HUES64 (cell line): Measurements from ENCODE around the gene PIK3C3.

Experiments used
- H3K27ac ChIP-seq: 2 replicates; pipeline ENCODE4 v1.7.0; 2013; ENCODE audit warnings: low read depth, low read length, inconsistent platforms
- H3K27me3 ChIP-seq: 2 replicates; pipeline ENCODE4 v1.6.1; 2013; ENCODE audit warnings: mild to moderate bottlenecking, low read length; ENCODE audit not compliant: insufficient read depth
- H3K36me3 ChIP-seq: 2 replicates; pipeline ENCODE4 v1.6.1; 2013; ENCODE audit warnings: mild to moderate bottlenecking, low read length; ENCODE audit not compliant: insufficient read depth
- H3K4me1 ChIP-seq: 2 replicates; pipeline ENCODE4 v1.6.1; 2013; ENCODE audit warnings: mild to moderate bottlenecking, low read length, moderate library complexity; ENCODE audit not compliant: insufficient read depth
- H3K4me3 ChIP-seq: 2 replicates; pipeline ENCODE4 v1.5.1; 2013; ENCODE audit warnings: mild to moderate bottlenecking, low read length, moderate library complexity
- H3K9ac ChIP-seq: 2 replicates; pipeline ENCODE4 v1.6.1; 2013; ENCODE audit warnings: mild to moderate bottlenecking, low read depth, low read length
- H3K9me3 ChIP-seq: 2 replicates; pipeline ENCODE4 v1.6.1; 2013; ENCODE audit warnings: low read depth, low read length; ENCODE audit not compliant: insufficient read depth
- WGBS: fragments of 150-250, 120-280 bp; methylation state at CpG from one replicate; pipeline ENCODE4 v1.1.7; 2013; ENCODE audit warnings: missing lambda C conversion rate; 5-methylcytosine and 5-hydroxymethylcytosine counted together

The PIK3C3 gene

GRCh38 chr18:42078711-42079110, 123.7 kb downstream of the PIK3C3 start:
- H3K36me3 ChIP-seq = peaks cover 40% of the 10 kb centered on the region
- H3K27ac ChIP-seq = no peak overlapping the region
- H3K4me3 ChIP-seq = no peak overlapping the region
- no peak overlapping the region for H3K9ac ChIP-seq
- 96% methylated on average over 2 of the region's 2 CpGs for WGBS
- H3K9me3 ChIP-seq = no peaks in the 10 kb centered on the region
- no peaks in the 10 kb centered on the region; the same call in 1 of the 2 replicates for H3K4me1 ChIP-seq
- H3K27me3 ChIP-seq = no peaks in the 10 kb centered on the region

GRCh38 chr18:42080340-42080739, 125.3 kb downstream of the PIK3C3 start:
- Histone ChIP-seq H3K4me1 (no peaks in the 10 kb centered on the region; the same call in 1 of the 2 replicates), H3K27ac (no peak overlapping the region), H3K9me3 (no peaks in the 10 kb centered on the region), H3K4me3 (no peak overlapping the region), H3K27me3 (no peaks in the 10 kb centered on the region), H3K36me3 (peaks cover 32% of the 10 kb centered on the region), H3K9ac (no peak overlapping the region)
- WGBS = 99% methylated on average over 3 of the region's 3 CpGs

- Histone ChIP-seq H3K9me3 (no peaks in the 10 kb centered on the region), H3K27me3 (no peaks in the 10 kb centered on the region), H3K4me3 (no peak overlapping the region), H3K36me3 (peaks cover 24% of the 10 kb centered on the region), H3K9ac (no peak overlapping the region), H3K27ac (no peak overlapping the region), H3K4me1 (no peaks in the 10 kb centered on the region; the same call in 1 of the 2 replicates)
- WGBS = 100% methylated on average over 4 of the region's 4 CpGs
These were observed 127.6 kb downstream of the PIK3C3 start for GRCh38 chr18:42082415-42083234.

GRCh38 chr18:42086288-42086687, 131.3 kb downstream of the PIK3C3 start:
- Histone ChIP-seq H3K27me3 (no peaks in the 10 kb centered on the region), H3K4me3 (no peak overlapping the region), H3K36me3 (peaks cover 6% of the 10 kb centered on the region), H3K9ac (no peak overlapping the region), H3K4me1 (no peaks in the 10 kb centered on the region), H3K27ac (no peak overlapping the region), H3K9me3 (no peaks in the 10 kb centered on the region)
- WGBS = 94% methylated on average over 4 of the region's 4 CpGs

- Histone ChIP-seq H3K27ac (no peak overlapping the region), H3K4me1 (no peaks in the 10 kb centered on the region), H3K36me3 (peaks cover 4% of the 10 kb centered on the region; the same call in 1 of the 2 replicates), H3K27me3 (no peaks in the 10 kb centered on the region), H3K4me3 (no peak overlapping the region), H3K9ac (no peak overlapping the region), H3K9me3 (no peaks in the 10 kb centered on the region)
- 94% methylated on average over 6 of the region's 7 CpGs for WGBS
These were observed 132.2 kb downstream of the PIK3C3 start for GRCh38 chr18:42087235-42087634.

- no peaks in the 10 kb centered on the region for H3K4me1 ChIP-seq
- H3K9ac ChIP-seq = no peak overlapping the region
- 94% methylated on average over 4 of the region's 4 CpGs for WGBS
- H3K36me3 ChIP-seq = no peaks in the 10 kb centered on the region
- H3K27ac ChIP-seq = no peak overlapping the region
- no peaks in the 10 kb centered on the region for H3K27me3 ChIP-seq
- no peaks in the 10 kb centered on the region for H3K9me3 ChIP-seq
- no peak overlapping the region for H3K4me3 ChIP-seq
These were observed 132.8 kb downstream of the PIK3C3 start for GRCh38 chr18:42087876-42088275.

- Histone ChIP-seq H3K36me3 (no peaks in the 10 kb centered on the region), H3K4me1 (no peaks in the 10 kb centered on the region), H3K9me3 (no peaks in the 10 kb centered on the region), H3K27me3 (no peaks in the 10 kb centered on the region), H3K9ac (no peak overlapping the region), H3K4me3 (no peak overlapping the region), H3K27ac (no peak overlapping the region)
- 95% methylated on average over 1 of the region's 1 CpG for WGBS
These were observed 137.8 kb downstream of the PIK3C3 start for GRCh38 chr18:42092848-42093247.

- no peak overlapping the region for H3K9ac ChIP-seq
- no peaks in the 10 kb centered on the region for H3K36me3 ChIP-seq
- no peak overlapping the region for H3K4me3 ChIP-seq
- no peaks in the 10 kb centered on the region for H3K4me1 ChIP-seq
- H3K9me3 ChIP-seq = no peaks in the 10 kb centered on the region
- H3K27ac ChIP-seq = no peak overlapping the region
- H3K27me3 ChIP-seq = no peaks in the 10 kb centered on the region
These were observed 139.8 kb downstream of the PIK3C3 start for GRCh38 chr18:42094875-42095274.

GRCh38 chr18:42095732-42096377, 140.8 kb downstream of the PIK3C3 start:
- Histone ChIP-seq H3K9ac (no peak overlapping the region), H3K9me3 (no peaks in the 10 kb centered on the region), H3K27me3 (no peaks in the 10 kb centered on the region), H3K27ac (no peak overlapping the region), H3K4me1 (no peaks in the 10 kb centered on the region), H3K4me3 (no peak overlapping the region), H3K36me3 (no peaks in the 10 kb centered on the region)

- WGBS = 100% methylated on average over 1 of the region's 1 CpG
- Histone ChIP-seq H3K9ac (no peak overlapping the region), H3K9me3 (no peaks in the 10 kb centered on the region), H3K36me3 (no peaks in the 10 kb centered on the region), H3K27ac (no peak overlapping the region), H3K4me3 (no peak overlapping the region), H3K4me1 (no peaks in the 10 kb centered on the region), H3K27me3 (no peaks in the 10 kb centered on the region)
These were observed 145.2 kb downstream of the PIK3C3 start for GRCh38 chr18:42100248-42100647.

GRCh38 chr18:42100911-42101310, 145.9 kb downstream of the PIK3C3 start:
- 85% methylated on average over 2 of the region's 2 CpGs for WGBS
- Histone ChIP-seq H3K4me1 (no peaks in the 10 kb centered on the region), H3K9me3 (no peaks in the 10 kb centered on the region), H3K9ac (no peak overlapping the region), H3K27ac (no peak overlapping the region), H3K4me3 (no peak overlapping the region), H3K36me3 (no peaks in the 10 kb centered on the region), H3K27me3 (no peaks in the 10 kb centered on the region)
